Gastrocnemius medialis (tissue), 4 donors: Measurements from ENCODE around the gene SSC4D. TPM values are rescaled to one million over a fixed set of nuclear protein-coding genes. Genes with fewer than 3 reads are reported as not detected.

ENCODE experiments used
- ATAC-seq, 2 donors: fragments of 150-250 bp; one replicate each; pipeline ENCODE4 v1.9.1; 2016
- DNase-seq, 2 donors: peaks; one replicate each; pipeline ENCODE4 v3.0.0-alpha.2; 2019
- H3K27ac ChIP-seq, 4 donors: fragments of 200-600 bp; sonication (generic); 1 replicate in 1 of 4; 2 replicates in 3 of 4; pipeline ENCODE4 v1.5.1; 2016 to 2018; ENCODE audit warnings: mild to moderate bottlenecking in 2 of 4, moderate library complexity in 1 of 4
- H3K27me3 ChIP-seq, 3 donors: fragments of 200-600 bp; sonication (generic) in 2 of 3; 1 replicate in 1 of 3; 2 replicates in 2 of 3; pipeline versions ENCODE4 v1.5.1 to v1.6.0; 2016 to 2019; ENCODE audit warnings: mild to moderate bottlenecking in 1 of 3, moderate library complexity in 1 of 3
- H3K36me3 ChIP-seq, 2 donors: fragments of 200-600 bp; sonication (generic) in 1 of 2; one replicate each; pipeline ENCODE4 v1.5.1; 2017 to 2018
- H3K4me1 ChIP-seq, 2 donors: fragments of 200-600 bp; sonication (generic) in 1 of 2; one replicate each; pipeline ENCODE4 v1.5.1; 2016 to 2017; ENCODE audit warnings: mild to moderate bottlenecking in 2 of 2
- H3K4me3 ChIP-seq, 4 donors: fragments of 200-600 bp; sonication (generic) in 3 of 4; 1 replicate in 1 of 4; 2 replicates in 3 of 4; pipeline ENCODE4 v1.5.1; 2016 to 2019; ENCODE audit warnings: mild to moderate bottlenecking in 2 of 4
- H3K9me3 ChIP-seq, 3 donors: fragments of 200-600 bp; sonication (generic) in 2 of 3; 1 replicate in 1 of 3; 2 replicates in 2 of 3; pipeline ENCODE4 v1.5.1; 2016 to 2019
- POLR2A ChIP-seq, 2 donors: fragments of 450-650 bp; IDR thresholded peaks; one replicate each; pipeline ENCODE4 v1.6.1; 2017; ENCODE audit warnings: antibody characterized with exemption in 2 of 2, mild to moderate bottlenecking in 2 of 2, moderate library complexity in 2 of 2
- in situ Hi-C, 4 donors: fragments of 200-750 bp; cut with MboI; loops; one replicate each; pipeline versions ENCODE4 v1.15.0 to v1.8.0; 2017; ENCODE audit warnings: low sequenced_read_pairs in 4 of 4
- intact Hi-C: fragments of 100-400 bp; cut with DNase I; formaldehyde crosslinking; loops from one replicate; pipeline ENCODE4 v1.15.1; 2023; ENCODE audit warnings: low total_unique reads
- total RNA-seq, 4 donors: library from RNA; depleted of rRNA; stranded (reverse); fragments of >200 nt; gene quantifications; one replicate each; pipeline versions ENCODE4 v1.1.0 to v1.2.3, GENCODE V29; 2016
- TF ChIP-seq, protein P1 (sequence below), 5 experiments: fragments of 450-650 bp in 3 of 5; fragments of 200-600 bp in 2 of 5; sonication (generic) in 2 of 5; IDR thresholded peaks in 4 of 5; conservative IDR thresholded peaks in 1 of 5; 1 replicate in 4 of 5; 2 replicates in 1 of 5; pipeline ENCODE4 v1.5.1; 2016 to 2019; ENCODE audit warnings: antibody characterized with exemption in 5 of 5, mild to moderate bottlenecking in 3 of 5, moderate library complexity in 3 of 5

Gene SSC4D
- total RNA-seq, 4 donors from 2014 or later: 0.20 to 0.68 (median 0.25) TPM; not detected in 1

GRCh38 chr7:76411626-76412025, 2.1 kb upstream of the SSC4D start:
- no peak overlapping the region for H3K27ac ChIP-seq
- H3K4me3 ChIP-seq: no peak overlapping the region
- H3K4me1 ChIP-seq: no peaks in the 10 kb centered on the region
- no peak for DNase-seq
- in situ Hi-C loops: loop anchor here in 1 of 4 donors (25.0 kb wide), 1 partner anchor 224 kb away; no protein-coding TSS in a partner anchor
- no peak for TF ChIP-seq POLR2A (IDR thresholded peaks at IDR 0.05)
- TF ChIP-seq, protein P1, sequence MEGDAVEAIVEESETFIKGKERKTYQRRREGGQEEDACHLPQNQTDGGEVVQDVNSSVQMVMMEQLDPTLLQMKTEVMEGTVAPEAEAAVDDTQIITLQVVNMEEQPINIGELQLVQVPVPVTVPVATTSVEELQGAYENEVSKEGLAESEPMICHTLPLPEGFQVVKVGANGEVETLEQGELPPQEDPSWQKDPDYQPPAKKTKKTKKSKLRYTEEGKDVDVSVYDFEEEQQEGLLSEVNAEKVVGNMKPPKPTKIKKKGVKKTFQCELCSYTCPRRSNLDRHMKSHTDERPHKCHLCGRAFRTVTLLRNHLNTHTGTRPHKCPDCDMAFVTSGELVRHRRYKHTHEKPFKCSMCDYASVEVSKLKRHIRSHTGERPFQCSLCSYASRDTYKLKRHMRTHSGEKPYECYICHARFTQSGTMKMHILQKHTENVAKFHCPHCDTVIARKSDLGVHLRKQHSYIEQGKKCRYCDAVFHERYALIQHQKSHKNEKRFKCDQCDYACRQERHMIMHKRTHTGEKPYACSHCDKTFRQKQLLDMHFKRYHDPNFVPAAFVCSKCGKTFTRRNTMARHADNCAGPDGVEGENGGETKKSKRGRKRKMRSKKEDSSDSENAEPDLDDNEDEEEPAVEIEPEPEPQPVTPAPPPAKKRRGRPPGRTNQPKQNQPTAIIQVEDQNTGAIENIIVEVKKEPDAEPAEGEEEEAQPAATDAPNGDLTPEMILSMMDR (IDR thresholded peaks at IDR 0.05 in 4 of 5, conservative IDR thresholded peaks at IDR 0.05 in 1 of 5): no peak
- no peak for ATAC-seq
- no peaks in the 10 kb centered on the region for H3K36me3 ChIP-seq
- no peaks in the 10 kb centered on the region for H3K9me3 ChIP-seq
- intact Hi-C loops: no loop called here
- no peaks in the 10 kb centered on the region for H3K27me3 ChIP-seq

- no peak for DNase-seq
- intact Hi-C loops (no loop called here), in situ Hi-C loops (loop anchor here in 1 of 4 donors (25.0 kb wide), 1 partner anchor 221 kb away; no protein-coding TSS in a partner anchor)
- no peaks in the 10 kb centered on the region for H3K36me3 ChIP-seq
- H3K4me1 ChIP-seq: no peaks in the 10 kb centered on the region
- TF ChIP-seq, protein P1 (IDR thresholded peaks at IDR 0.05 in 4 of 5, conservative IDR thresholded peaks at IDR 0.05 in 1 of 5): no peak
- H3K27me3 ChIP-seq: no peaks in the 10 kb centered on the region
- H3K27ac ChIP-seq: no peak overlapping the region
- no peak overlapping the region for H3K4me3 ChIP-seq
- no peak for ATAC-seq
- H3K9me3 ChIP-seq: no peaks in the 10 kb centered on the region
Measured at GRCh38 chr7:76408121-76408560, 1.4 kb downstream of the SSC4D start.

DNA sequence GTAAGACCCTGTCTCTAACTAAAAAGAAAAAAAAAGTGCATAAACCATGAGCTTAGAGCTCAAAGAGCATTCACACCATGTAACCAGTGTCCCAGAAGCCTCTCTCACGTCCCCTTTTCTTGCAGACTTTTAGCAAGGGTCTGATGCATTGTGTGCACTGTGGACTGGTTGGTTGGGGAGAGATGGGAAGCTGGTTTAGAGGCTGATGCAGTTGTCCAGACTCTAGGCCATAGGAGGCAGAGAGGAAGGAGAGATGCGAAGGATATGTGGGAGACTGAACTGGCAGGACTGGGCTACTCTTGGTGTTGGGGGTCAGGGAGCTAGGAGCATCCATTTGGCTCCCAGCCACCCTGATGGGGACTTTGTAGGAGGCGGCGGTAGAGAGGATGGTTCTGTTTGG, 1.8 kb downstream of the SSC4D start:
- TF ChIP-seq, protein P1 (IDR thresholded peaks at IDR 0.05 in 4 of 5, conservative IDR thresholded peaks at IDR 0.05 in 1 of 5): no peak
- TF ChIP-seq POLR2A (IDR thresholded peaks at IDR 0.05): no peak
- DNase-seq: no peak
- Histone ChIP-seq H3K27ac (no peak overlapping the region), H3K4me1 (no peaks in the 10 kb centered on the region), H3K9me3 (no peaks in the 10 kb centered on the region), H3K27me3 (no peaks in the 10 kb centered on the region), H3K36me3 (no peaks in the 10 kb centered on the region), H3K4me3 (no peak overlapping the region)
- no peak for ATAC-seq
- in situ Hi-C loops (loop anchor here in 1 of 4 donors (25.0 kb wide), 1 partner anchor 220 kb away; no protein-coding TSS in a partner anchor), intact Hi-C loops (no loop called here)

DNA sequence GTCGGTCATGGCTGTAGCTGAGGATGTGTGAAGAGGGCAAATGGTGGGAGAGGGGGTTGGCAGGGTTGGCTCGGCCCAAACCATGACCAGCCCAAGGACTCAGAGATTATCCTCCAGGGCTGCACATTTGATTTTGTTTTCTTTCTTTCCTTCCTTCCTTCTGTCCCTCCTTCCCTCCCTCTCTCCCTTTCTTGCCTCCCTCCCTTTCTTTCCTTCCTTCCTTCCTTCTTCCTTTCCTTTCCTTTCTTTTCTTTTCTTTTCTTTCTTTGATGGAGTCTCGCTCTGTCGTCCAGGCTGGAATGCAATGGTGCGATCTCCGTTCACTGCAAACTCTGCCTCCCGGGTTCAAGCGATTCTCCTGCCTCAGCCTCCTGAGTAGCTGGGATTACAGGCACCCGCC, 3.8 kb downstream of the SSC4D start:
- no peaks in the 10 kb centered on the region for H3K27me3 ChIP-seq
- no peaks in the 10 kb centered on the region for H3K36me3 ChIP-seq
- in situ Hi-C loops (loop anchor here in 1 of 4 donors (25.0 kb wide), 1 partner anchor 218 kb away; no protein-coding TSS in a partner anchor), intact Hi-C loops (no loop called here)
- DNase-seq (no peak), ATAC-seq (no peak)
- no peak overlapping the region for H3K4me3 ChIP-seq
- no peaks in the 10 kb centered on the region for H3K4me1 ChIP-seq
- no peak for TF ChIP-seq POLR2A (IDR thresholded peaks at IDR 0.05)
- TF ChIP-seq, protein P1 (IDR thresholded peaks at IDR 0.05 in 4 of 5, conservative IDR thresholded peaks at IDR 0.05 in 1 of 5): no peak
- no peak overlapping the region for H3K27ac ChIP-seq
- no peaks in the 10 kb centered on the region for H3K9me3 ChIP-seq
